HG02759 (cell line): ENCODE data around the gene NDFIP2.
A peak's percentile ranks its signal among the peaks of the same experiment; 100 is the strongest.

Experiments
- ATAC-seq: cut with Tn5 transposase; IDR thresholded peaks from one replicate; pipeline ENCODE4 v1.9.1; 2021; ENCODE audit warnings: mild to moderate bottlenecking, moderate library complexity; ENCODE audit not compliant: unreplicated experiment

The NDFIP2 gene

DNA sequence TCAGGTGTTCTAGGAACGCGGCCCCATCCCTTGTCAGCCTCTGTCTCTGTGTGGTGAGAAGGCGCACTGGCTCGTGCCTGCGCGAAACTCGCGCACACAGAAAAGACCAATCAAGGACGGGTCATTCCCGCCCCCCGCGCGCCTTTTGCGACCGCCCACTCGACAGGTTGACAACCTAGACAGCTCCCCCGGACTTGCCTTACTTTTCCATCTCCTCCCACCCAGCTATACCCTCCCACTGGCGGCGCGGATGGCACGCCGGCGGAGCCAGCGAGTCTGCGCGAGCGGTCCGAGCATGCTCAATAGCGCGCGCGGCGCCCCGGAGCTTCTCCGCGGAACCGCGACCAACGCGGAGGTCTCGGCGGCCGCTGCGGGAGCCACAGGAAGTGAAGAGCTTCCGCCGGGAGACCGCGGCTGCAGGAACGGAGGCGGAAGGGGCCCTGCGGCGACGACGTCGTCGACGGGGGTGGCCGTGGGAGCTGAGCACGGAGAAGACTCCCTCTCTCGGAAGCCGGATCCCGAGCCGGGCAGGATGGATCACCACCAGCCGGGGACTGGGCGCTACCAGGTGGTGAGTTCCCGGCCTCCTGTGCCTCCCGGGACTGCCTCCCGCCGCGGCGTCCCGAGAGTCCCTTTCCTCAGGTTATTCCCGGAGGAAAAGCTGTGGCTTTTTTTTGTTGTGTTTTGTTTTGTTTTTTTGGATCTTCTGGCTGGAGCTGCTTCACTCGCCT, at the start of gene NDFIP2:
TSS of gene NDFIP2 (plus strand) at position 202 of the 731 bp plus-strand sequence. CDS start at position 251, 49 bp downstream.
- peak; percentile 93 for ATAC-seq

DNA sequence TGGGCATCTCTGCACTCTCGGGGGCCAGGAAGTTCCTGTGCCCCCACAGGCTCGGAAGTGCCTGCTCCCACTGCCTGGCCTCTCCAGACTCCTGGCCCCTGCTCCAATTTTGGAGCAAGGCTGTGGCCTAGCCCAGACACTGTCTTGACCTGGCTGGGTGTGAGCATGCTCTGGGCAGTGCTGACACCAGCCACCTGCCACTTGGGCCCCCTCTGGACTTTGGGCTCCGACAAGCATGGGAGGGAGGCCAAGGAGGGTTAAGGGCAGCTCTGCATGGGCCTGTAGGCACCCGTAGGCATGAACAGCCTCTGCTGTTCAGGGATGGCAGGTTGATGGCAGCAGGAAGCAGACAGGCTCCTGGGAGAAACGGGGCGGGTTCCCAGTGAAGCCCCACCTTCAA, 48.9 kb upstream of the NDFIP2 start:
- ATAC-seq, result no peak

GRCh38 chr13:79432992-79433391, 48.0 kb upstream of the NDFIP2 start:
- no peak for ATAC-seq

- no peak for ATAC-seq
These were observed 46.4 kb upstream of the NDFIP2 start for GRCh38 chr13:79434556-79434955.

- ATAC-seq, result no peak
These were observed 45.4 kb upstream of the NDFIP2 start for GRCh38 chr13:79435561-79435990.

DNA sequence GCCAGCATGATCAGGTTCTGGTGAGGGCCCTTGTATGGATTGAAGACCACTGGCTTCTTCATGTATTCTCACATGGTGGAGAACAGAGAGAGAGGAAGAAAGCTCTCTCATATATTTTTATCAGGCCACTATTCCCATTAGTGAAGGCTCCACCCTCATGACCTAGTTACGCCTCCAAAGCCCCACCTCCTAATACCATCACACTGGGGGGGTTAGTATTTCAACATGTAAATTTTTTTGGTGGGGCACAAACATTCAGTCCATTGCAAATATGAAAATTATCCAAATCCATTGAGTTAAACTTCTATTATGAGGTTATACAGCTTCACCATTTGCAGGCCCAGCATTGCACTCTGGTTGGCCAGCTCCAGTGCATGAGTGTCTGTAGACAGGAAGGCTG, 41.7 kb upstream of the NDFIP2 start:
- no peak for ATAC-seq

DNA sequence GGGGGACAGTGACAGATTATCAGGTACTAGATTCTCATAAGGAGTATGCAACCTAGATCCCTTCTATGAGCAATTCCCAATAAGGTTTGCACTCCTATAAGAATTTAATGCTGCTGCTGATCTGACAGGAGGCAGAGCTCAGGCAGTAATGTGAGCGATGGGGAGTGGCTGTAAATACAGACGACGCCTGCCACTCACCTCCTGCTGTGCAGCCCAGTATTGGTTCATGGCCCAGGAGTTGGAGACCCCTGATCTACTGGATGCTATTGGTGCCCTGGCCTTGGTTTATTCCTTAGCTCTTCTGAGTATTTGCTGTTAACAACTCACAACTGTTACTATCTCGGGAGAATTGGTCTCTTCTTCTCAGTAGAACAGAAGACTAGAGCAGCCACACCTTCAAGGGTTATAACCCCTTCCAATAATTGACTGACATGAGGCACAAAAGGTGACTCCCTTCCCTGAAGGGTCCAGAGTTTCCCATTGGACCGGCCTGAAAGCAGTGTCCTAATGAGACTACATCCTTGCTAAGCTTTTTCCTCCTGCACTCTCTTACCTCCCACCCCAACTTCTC, 39.9 kb upstream of the NDFIP2 start:
- no peak for ATAC-seq

- ATAC-seq, result no peak
These were observed 38.7 kb upstream of the NDFIP2 start for GRCh38 chr13:79442221-79442620.

DNA sequence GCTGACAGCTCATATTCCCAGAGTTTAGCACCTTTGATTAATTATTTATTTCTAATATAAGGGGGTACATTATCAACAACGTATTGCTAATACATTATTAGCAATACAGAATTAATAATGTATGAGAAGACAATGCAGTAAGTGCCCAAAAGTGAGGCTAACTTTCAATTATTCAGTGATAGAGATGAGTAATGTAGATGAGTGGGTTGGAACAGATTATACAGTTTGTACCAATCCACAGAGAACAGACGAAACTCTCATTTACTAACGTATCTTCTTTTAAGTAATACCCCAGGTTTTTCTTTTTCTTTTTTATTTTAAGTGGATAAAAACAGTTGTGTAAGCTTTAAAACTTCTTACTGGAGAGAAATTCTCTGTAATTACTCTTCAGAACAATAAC, 38.2 kb upstream of the NDFIP2 start:
- no peak for ATAC-seq

- no peak for ATAC-seq
These were observed 34.8 kb upstream of the NDFIP2 start for GRCh38 chr13:79445968-79446645.

DNA sequence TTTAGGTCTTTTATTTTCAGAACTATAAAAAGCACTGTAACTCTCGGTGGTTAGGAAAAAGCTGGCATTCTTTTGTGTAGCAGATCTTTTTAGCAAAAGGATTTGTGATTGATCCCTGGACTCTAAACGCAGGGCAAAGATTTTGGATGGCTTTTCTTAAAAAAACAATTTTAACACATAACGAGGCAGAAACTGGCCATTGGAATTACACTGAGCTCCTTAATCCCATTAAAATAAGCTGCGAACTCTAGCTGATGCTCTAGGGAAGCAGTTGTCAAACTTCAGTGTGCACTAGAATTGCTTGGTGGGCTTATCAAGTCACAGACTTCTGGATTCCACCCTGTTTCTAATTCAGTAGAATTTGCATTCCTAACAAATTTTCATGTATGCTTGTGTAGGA, 33.8 kb upstream of the NDFIP2 start:
- no peak for ATAC-seq

GRCh38 chr13:79447741-79448140, 33.2 kb upstream of the NDFIP2 start:
- no peak for ATAC-seq

GRCh38 chr13:79448413-79448812, 32.5 kb upstream of the NDFIP2 start:
- no peak for ATAC-seq

DNA sequence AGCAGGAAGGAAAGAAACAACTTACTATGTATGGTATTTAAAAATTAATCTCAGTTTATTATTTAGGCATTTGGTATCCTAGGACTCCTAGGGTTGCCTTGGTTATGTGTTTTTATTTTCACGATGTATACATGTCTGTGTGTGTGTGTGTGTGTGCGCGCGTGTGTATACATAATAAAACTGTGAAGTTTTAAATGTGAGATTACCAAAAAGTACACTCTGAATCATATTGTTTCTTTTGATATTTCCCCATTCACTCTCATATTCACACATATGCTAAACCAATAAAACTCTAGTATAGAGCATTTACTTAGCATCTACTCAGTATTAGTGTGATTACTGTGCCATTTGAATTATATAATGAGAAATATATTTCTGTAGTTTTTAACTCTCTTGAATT, 30.8 kb upstream of the NDFIP2 start:
- no peak for ATAC-seq

GRCh38 chr13:79451500-79451962, 29.4 kb upstream of the NDFIP2 start:
- peak; percentile 100 for ATAC-seq

- ATAC-seq, result no peak
These were observed 28.6 kb upstream of the NDFIP2 start for GRCh38 chr13:79452239-79452913.

GRCh38 chr13:79455331-79455730, 25.6 kb upstream of the NDFIP2 start:
- ATAC-seq, result no peak

- no peak for ATAC-seq
These were observed 24.9 kb upstream of the NDFIP2 start for GRCh38 chr13:79456051-79456450.

DNA sequence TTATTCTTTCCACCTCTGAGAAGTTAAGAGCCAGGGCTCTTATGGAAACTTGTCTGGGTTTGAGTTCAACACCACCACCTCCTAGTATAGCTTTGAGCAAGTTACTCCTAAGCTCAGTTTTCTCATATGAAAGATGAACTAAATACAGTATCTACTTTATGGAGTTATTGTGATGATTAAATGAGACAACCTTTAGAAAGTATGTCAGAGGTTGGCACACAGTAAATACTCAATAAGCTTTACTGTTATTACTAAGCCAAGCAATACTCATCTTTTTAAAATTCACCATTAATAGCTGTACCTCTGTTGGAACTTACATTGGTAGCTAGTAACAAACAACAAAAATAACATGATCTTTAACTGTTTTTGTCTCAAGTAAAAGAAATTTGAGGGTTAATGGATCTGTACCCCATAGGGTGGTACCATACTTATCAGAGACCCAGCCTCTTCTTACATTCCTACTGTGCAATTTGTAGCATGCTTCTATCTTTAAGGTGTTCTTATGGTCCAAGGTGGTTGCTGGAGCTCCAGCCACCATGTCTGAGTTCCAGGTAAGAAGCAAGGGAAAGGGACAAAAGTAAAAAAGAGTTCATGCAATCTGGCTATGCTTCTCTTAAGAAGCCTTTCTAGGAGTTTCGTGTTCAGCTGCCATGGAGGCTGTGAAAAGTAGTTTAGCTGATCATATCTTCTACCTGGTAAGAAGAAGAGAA, 24.1 kb upstream of the NDFIP2 start:
- no peak for ATAC-seq

GRCh38 chr13:79457390-79457789, 23.6 kb upstream of the NDFIP2 start:
- ATAC-seq, result no peak

DNA sequence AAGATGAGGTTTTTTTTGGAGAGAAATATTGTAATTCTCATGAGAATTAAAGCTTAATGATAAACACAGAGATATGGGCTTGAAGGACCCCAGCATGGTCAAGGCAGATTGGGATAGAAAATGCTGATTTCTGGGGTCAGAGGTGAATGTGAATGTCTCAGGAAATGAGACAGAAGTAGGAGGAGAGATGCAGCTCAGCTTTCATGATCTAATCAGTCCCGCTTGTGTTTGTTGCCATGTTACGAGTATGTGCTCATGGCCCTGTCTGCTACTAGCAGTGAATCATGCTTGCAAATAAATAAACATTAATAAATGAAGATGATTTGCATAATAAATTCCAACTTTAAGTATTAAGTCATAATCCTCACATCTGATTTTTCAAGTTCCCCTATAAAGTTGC, 23.0 kb upstream of the NDFIP2 start:
- no peak for ATAC-seq
